Skin epidermis (tissue), 12 donors: ENCODE data around the gene NFE2L3.

ENCODE experiments used
- H3K27ac ChIP-seq, 21 experiments: fragments of 200-600 bp; sonication (generic) in 11 of 21; one replicate each; pipeline ENCODE4 v1.5.0; 2020; ENCODE audit warnings: mild to moderate bottlenecking in 3 of 21, inconsistent platforms in 2 of 21, moderate library complexity in 2 of 21
- H3K4me3 ChIP-seq, 7 experiments: fragments of 200-600 bp; sonication (generic) in 2 of 7; one replicate each; pipeline ENCODE4 v1.5.0; 2020; ENCODE audit warnings: inconsistent platforms in 2 of 7, mild to moderate bottlenecking in 2 of 7, moderate library complexity in 1 of 7

The NFE2L3 gene

GRCh38 chr7:26216049-26216448 lies 64.1 kb downstream of the NFE2L3 start:
- Histone ChIP-seq H3K4me3 (no peak overlapping the region), H3K27ac (no peak overlapping the region)

GRCh38 chr7:26224359-26224758 lies 72.4 kb downstream of the NFE2L3 start:
- no peak overlapping the region for H3K4me3 ChIP-seq
- H3K27ac ChIP-seq = no peak overlapping the region

- Histone ChIP-seq H3K4me3 (no peak overlapping the region), H3K27ac (no peak overlapping the region)
Measured at GRCh38 chr7:26227987-26228386, 76.0 kb downstream of the NFE2L3 start.

- Histone ChIP-seq H3K27ac (no peak overlapping the region), H3K4me3 (no peak overlapping the region)
Measured at GRCh38 chr7:26233902-26234511, 82.0 kb downstream of the NFE2L3 start.
